ENCODE measurements around the gene KCNH2. TPM values are rescaled to one million over a fixed set of nuclear protein-coding genes. Genes with fewer than 3 reads are reported as not detected.

The KCNH2 gene
- total and polyA plus RNA-seq, 10 donors, result 0.67 to 5.1 (median 2.3) TPM

- H3K27me3 ChIP-seq (replicated peaks in 1 of 7), result peaks cover 0 to 43% (median 0%) of the 10 kb centered on the region in 7 donors
- peaks cover 4 to 30% (median 20%) of the 10 kb centered on the region in 6 donors for H3K4me1 ChIP-seq
- H3K27ac ChIP-seq, result no peak overlapping the region
- H3K36me3 ChIP-seq, result no peaks in the 10 kb centered on the region
- peak; percentile 82 for DNase-seq
- intact Hi-C loops (cut with DNase I; ENCODE audit: low total_unique reads), result no loop called here
- H3K9me3 ChIP-seq, result no peaks in the 10 kb centered on the region
- WGBS, 5 donors, result 30 to 39% (median 38%) methylated on average over 9 to 14 of the region's 14 CpGs
- no peak overlapping the region for H3K4me3 ChIP-seq
- TF ChIP-seq POLR2A (IDR thresholded peaks at IDR 0.05) (no peak), POLR2AphosphoS5 (IDR thresholded peaks at IDR 0.05) (peak in 1 of 3 donors; percentile 43), CTCF (IDR thresholded peaks at IDR 0.05 in 8 of 11, conservative IDR thresholded peaks at IDR 0.05 in 3 of 11) (no peak)
Observed at GRCh38 chr7:150942001-150942590, 36.0 kb downstream of the KCNH2 start.

- peaks cover 4 to 30% (median 20%) of the 10 kb centered on the region in 6 donors for H3K4me1 ChIP-seq
- DNase-seq, result no peak
- TF ChIP-seq POLR2AphosphoS5 (IDR thresholded peaks at IDR 0.05) (no peak), POLR2A (IDR thresholded peaks at IDR 0.05) (no peak), CTCF (IDR thresholded peaks at IDR 0.05 in 8 of 11, conservative IDR thresholded peaks at IDR 0.05 in 3 of 11) (no peak)
- 85 to 90% (median 87%) methylated on average over 15 of the region's 15 CpGs for WGBS, 5 donors
- no peak overlapping the region for H3K4me3 ChIP-seq
- peaks cover 0 to 42% (median 0%) of the 10 kb centered on the region in 7 donors for H3K27me3 ChIP-seq (replicated peaks in 1 of 7)
- intact Hi-C loops (cut with DNase I; ENCODE audit: low total_unique reads), result no loop called here
- no peaks in the 10 kb centered on the region for H3K9me3 ChIP-seq
- no peaks in the 10 kb centered on the region for H3K36me3 ChIP-seq
- no peak overlapping the region for H3K27ac ChIP-seq
Observed at GRCh38 chr7:150941351-150942000, 36.6 kb downstream of the KCNH2 start.

GRCh38 chr7:150940431-150941102, 37.6 kb downstream of the KCNH2 start:
- Histone ChIP-seq H3K27me3 (replicated peaks in 1 of 7) (peaks cover 0 to 35% (median 0%) of the 10 kb centered on the region in 7 donors), H3K27ac (no peak overlapping the region), H3K4me3 (no peak overlapping the region), H3K9me3 (no peaks in the 10 kb centered on the region), H3K4me1 (peaks cover 4 to 30% (median 20%) of the 10 kb centered on the region in 6 donors), H3K36me3 (no peaks in the 10 kb centered on the region)
- intact Hi-C loops (cut with DNase I; ENCODE audit: low total_unique reads), result no loop called here
- TF ChIP-seq POLR2AphosphoS5 (IDR thresholded peaks at IDR 0.05), result no peak
- TF ChIP-seq CTCF (IDR thresholded peaks at IDR 0.05 in 8 of 11, conservative IDR thresholded peaks at IDR 0.05 in 3 of 11), result no peak
- TF ChIP-seq POLR2A (IDR thresholded peaks at IDR 0.05), result no peak
- WGBS, 5 donors, result 78 to 89% (median 85%) methylated on average over 11 of the region's 11 CpGs
- DNase-seq, result no peak

GRCh38 chr7:150939466-150939865, 38.7 kb downstream of the KCNH2 start:
- intact Hi-C loops (cut with DNase I; ENCODE audit: low total_unique reads), result no loop called here
- H3K27ac ChIP-seq, result no peak overlapping the region
- no peak overlapping the region for H3K4me3 ChIP-seq
- peaks cover 0 to 30% (median 0%) of the 10 kb centered on the region in 7 donors for H3K27me3 ChIP-seq (replicated peaks in 1 of 7)
- no peaks in the 10 kb centered on the region for H3K9me3 ChIP-seq
- TF ChIP-seq POLR2A (IDR thresholded peaks at IDR 0.05) (no peak), POLR2AphosphoS5 (IDR thresholded peaks at IDR 0.05) (no peak), CTCF (IDR thresholded peaks at IDR 0.05 in 8 of 11, conservative IDR thresholded peaks at IDR 0.05 in 3 of 11) (no peak)
- no peak for DNase-seq
- peaks cover 4 to 30% (median 20%) of the 10 kb centered on the region in 6 donors for H3K4me1 ChIP-seq
- H3K36me3 ChIP-seq, result no peaks in the 10 kb centered on the region
